CD14-positive monocyte (primary cell): Measurements from ENCODE around the gene TBL3. TPM values are rescaled to one million over a fixed set of nuclear protein-coding genes. Genes with fewer than 3 reads are reported as not detected.

Experiments used
- DNase-seq, 3 donors: peaks; one replicate each; pipeline ENCODE4 v3.0.0-alpha.2; 2011 to 2022
- H2AFZ ChIP-seq: 2 replicates; pipeline ENCODE4 v1.6.0; 2012; ENCODE audit warnings: mild to moderate bottlenecking, low read depth, low read length, inconsistent platforms; ENCODE audit not compliant: insufficient read depth, poor library complexity, severe bottlenecking
- H3K27ac ChIP-seq, 2 donors: 1 replicate in 1 of 2; 2 replicates in 1 of 2; pipeline ENCODE4 v1.5.1; 2012 to 2013; ENCODE audit warnings: low read length in 2 of 2, control low read depth in 1 of 2, inconsistent platforms in 1 of 2, low read depth in 1 of 2, mild to moderate bottlenecking in 1 of 2
- H3K27me3 ChIP-seq, 2 donors: one replicate each; pipeline versions ENCODE4 v1.6.0 to v1.6.1; 2011 to 2013; ENCODE audit warnings: low read length in 2 of 2; ENCODE audit not compliant: control insufficient read depth in 2 of 2, insufficient read depth in 2 of 2
- H3K36me3 ChIP-seq, 2 donors: replicated peaks in 1 of 2; 1 replicate in 1 of 2; 2 replicates in 1 of 2; pipeline versions ENCODE4 v1.5.1 to v1.6.1; 2012 to 2013; ENCODE audit warnings: low read length in 2 of 2, control low read depth in 1 of 2, inconsistent platforms in 1 of 2, mild to moderate bottlenecking in 1 of 2; ENCODE audit not compliant: insufficient read depth in 2 of 2, control insufficient read depth in 1 of 2
- H3K4me1 ChIP-seq, 2 donors: 1 replicate in 1 of 2; 2 replicates in 1 of 2; pipeline versions ENCODE4 v1.5.1 to v1.6.1; 2012 to 2013; ENCODE audit warnings: low read length in 2 of 2, control low read depth in 1 of 2, inconsistent platforms in 1 of 2, mild to moderate bottlenecking in 1 of 2, moderate library complexity in 1 of 2; ENCODE audit not compliant: insufficient read depth in 2 of 2, control insufficient read depth in 1 of 2
- H3K4me2 ChIP-seq: replicated peaks from 2 replicates; pipeline ENCODE3; 2012; ENCODE audit warnings: low read length, moderate library complexity, mild to moderate bottlenecking; ENCODE audit not compliant: poor library complexity, severe bottlenecking; ENCODE audit errors: extremely low read depth
- H3K4me3 ChIP-seq, 3 experiments: fragments of 200-600 bp in 1 of 3; sonication (generic) in 1 of 3; replicated peaks in 1 of 3; 1 replicate in 2 of 3; 2 replicates in 1 of 3; pipeline ENCODE4 v1.5.1; 2011 to 2013; ENCODE audit warnings: low read length in 3 of 3, mild to moderate bottlenecking in 3 of 3, control low read depth in 2 of 3, low read depth in 2 of 3, inconsistent platforms in 1 of 3, moderate library complexity in 1 of 3
- H3K79me2 ChIP-seq: 2 replicates; pipeline ENCODE4 v1.6.0; 2012; ENCODE audit warnings: mild to moderate bottlenecking, control low read depth, inconsistent platforms, low read length, moderate library complexity; ENCODE audit not compliant: insufficient read depth
- H3K9ac ChIP-seq: 2 replicates; pipeline ENCODE4 v1.6.0; 2017; ENCODE audit warnings: low read length, mild to moderate bottlenecking; ENCODE audit not compliant: insufficient read depth, poor library complexity, severe bottlenecking
- H3K9me3 ChIP-seq, 2 donors: replicated peaks in 1 of 2; 1 replicate in 1 of 2; 2 replicates in 1 of 2; pipeline versions ENCODE4 v1.5.1 to v1.6.1; 2012 to 2013; ENCODE audit warnings: low read length in 2 of 2, control low read depth in 1 of 2; ENCODE audit not compliant: control insufficient read depth in 1 of 2, insufficient read depth in 1 of 2
- H4K20me1 ChIP-seq: 2 replicates; pipeline ENCODE4 v1.6.0; 2012; ENCODE audit warnings: mild to moderate bottlenecking, low read length, control low read depth, moderate library complexity; ENCODE audit not compliant: insufficient read depth
- H3K27ac Mint-ChIP-seq, 7 donors: one replicate each; pipeline ENCODE4 v1.8.0; 2020; ENCODE audit warnings: mild to moderate bottlenecking in 7 of 7, mixed read lengths in 7 of 7, moderate library complexity in 6 of 7, inconsistent platforms in 2 of 7
- H3K27me3 Mint-ChIP-seq, 3 donors: one replicate each; pipeline ENCODE4 v1.8.0; 2021 to 2022; ENCODE audit warnings: low read depth in 3 of 3, mild to moderate bottlenecking in 3 of 3, mixed read lengths in 3 of 3, moderate library complexity in 3 of 3, inconsistent platforms in 1 of 3
- H3K36me3 Mint-ChIP-seq, 2 donors: one replicate each; pipeline ENCODE4 v1.8.0; 2020; ENCODE audit warnings: mixed read lengths in 2 of 2, inconsistent platforms in 1 of 2, mild to moderate bottlenecking in 1 of 2
- H3K4me1 Mint-ChIP-seq: one replicate; pipeline ENCODE4 v1.8.0; 2020; ENCODE audit warnings: mild to moderate bottlenecking, mixed read lengths
- H3K4me3 Mint-ChIP-seq, 2 donors: one replicate each; pipeline ENCODE4 v1.8.0; 2020; ENCODE audit warnings: mild to moderate bottlenecking in 2 of 2, mixed read lengths in 2 of 2, moderate library complexity in 1 of 2
- H3K9me3 Mint-ChIP-seq, 7 donors: one replicate each; pipeline ENCODE4 v1.8.0; 2020 to 2022; ENCODE audit warnings: mixed read lengths in 7 of 7, mild to moderate bottlenecking in 6 of 7, moderate library complexity in 6 of 7, inconsistent platforms in 2 of 7
- CTCF ChIP-seq: fragments of 200-600 bp; IDR thresholded peaks from one replicate; pipeline ENCODE4 v1.8.0; 2022; ENCODE audit warnings: antibody characterized with exemption, mild to moderate bottlenecking
- WGBS: methylation state at CpG from one replicate; pipeline ENCODE4 v1.1.5; 2013; ENCODE audit warnings: missing lambda C conversion rate; ENCODE audit not compliant: insufficient coverage; 5-methylcytosine and 5-hydroxymethylcytosine counted together
- intact Hi-C, 2 donors: fragments of 100-400 bp; cut with micrococcal nuclease; formaldehyde crosslinking; loops; one replicate each; pipeline versions ENCODE4 v1.15.0 to v1.15.1; 2023
- polyA plus RNA-seq, 3 donors: library from polyadenylated mRNA; depleted of rRNA in 1 of 3; unstranded in 2 of 3; stranded (reverse) in 1 of 3; fragments of 300-500 nt in 2 of 3; fragments of >200 nt in 1 of 3; fragmentation: Illumina TruSeq in 2 of 3; gene quantifications; 1 replicate in 2 of 3; 2 replicates in 1 of 3; pipeline ENCODE4 v1.2.3, GENCODE V29; 2012 to 2021

The TBL3 gene
- polyA plus RNA-seq, 3 donors, result 33.9 to 37.8 (median 36.0) TPM

- 100% methylated on average over 4 of the region's 11 CpGs for WGBS
- H3K4me1 Mint-ChIP-seq, result no peaks in the 10 kb centered on the region
- intact Hi-C loops, result loop anchor here in 1 of 2 donors (10.0 kb wide), 1 partner anchor 205 kb away; the partner anchor contains the start of gene TRAF7
These were observed 22.3 kb upstream of the TBL3 start for GRCh38 chr16:1949507-1949906.

GRCh38 chr16:1950047-1950446 lies 21.8 kb upstream of the TBL3 start:
- Mint-ChIP-seq H3K4me3 (no peak overlapping the region), H3K36me3 (no peaks in the 10 kb centered on the region), H3K27me3 (peaks cover 4 to 15% (median 12%) of the 10 kb centered on the region in 3 donors), H3K9me3 (no peaks in the 10 kb centered on the region), H3K27ac (no peak overlapping the region), H3K4me1 (no peaks in the 10 kb centered on the region)
- no peak overlapping the region for H3K4me2 ChIP-seq
- no peaks in the 10 kb centered on the region for H3K4me1 ChIP-seq
- H3K79me2 ChIP-seq, result no peaks in the 10 kb centered on the region
- DNase-seq, result no peak
- no peak overlapping the region for H2AFZ ChIP-seq
- no peaks in the 10 kb centered on the region for H3K9me3 ChIP-seq
- no peak overlapping the region for H3K4me3 ChIP-seq
- no peaks in the 10 kb centered on the region for H3K36me3 ChIP-seq
- TF ChIP-seq CTCF, result no peak
- H3K27me3 ChIP-seq, result no peaks in the 10 kb centered on the region
- 76% methylated on average over 6 of the region's 7 CpGs for WGBS
- H4K20me1 ChIP-seq, result no peaks in the 10 kb centered on the region
- no peak overlapping the region for H3K27ac ChIP-seq
- no peak overlapping the region for H3K9ac ChIP-seq
- intact Hi-C loops, result no loop called here

More at GRCh38 chr16:1949507-1949906, 22.3 kb upstream of the TBL3 start:
- H3K27ac ChIP-seq, result no peak overlapping the region
- no peaks in the 10 kb centered on the region for H3K27me3 ChIP-seq
- H4K20me1 ChIP-seq, result no peaks in the 10 kb centered on the region
- H3K9ac ChIP-seq, result no peak overlapping the region
- Mint-ChIP-seq H3K36me3 (no peaks in the 10 kb centered on the region), H3K4me3 (no peak overlapping the region), H3K9me3 (no peaks in the 10 kb centered on the region), H3K27ac (no peak overlapping the region), H3K27me3 (peaks cover 2 to 13% (median 8%) of the 10 kb centered on the region in 3 donors)
- H3K79me2 ChIP-seq, result no peaks in the 10 kb centered on the region
- no peak overlapping the region for H2AFZ ChIP-seq
- DNase-seq, result no peak
- TF ChIP-seq CTCF, result no peak
- no peak overlapping the region for H3K4me3 ChIP-seq
- no peaks in the 10 kb centered on the region for H3K4me1 ChIP-seq
- no peak overlapping the region for H3K4me2 ChIP-seq
- no peaks in the 10 kb centered on the region for H3K9me3 ChIP-seq
- no peaks in the 10 kb centered on the region for H3K36me3 ChIP-seq
